Urinary bladder (tissue), 2 donors: ENCODE results near the gene OR51E1. TPM values are rescaled to one million over a fixed set of nuclear protein-coding genes. Genes with fewer than 3 reads are reported as not detected.

Source experiments
- polyA plus RNA-seq: library from polyadenylated mRNA; stranded (reverse); fragments of 200-250 nt; gene quantifications from one replicate; pipeline ENCODE4 v1.2.3, GENCODE V29; 2013
- total RNA-seq: library from RNA; depleted of rRNA; stranded (reverse); fragments of >200 nt; gene quantifications from one replicate; pipeline ENCODE4 v1.2.3, GENCODE V29; 2014
- donor health status: healthy.

OR51E1 gene
- total and polyA plus RNA-seq, 2 donors, result 0.65 to 3.2 TPM

Other genes with a start within 250 kb of the OR51E1 start
- gene OR52K2, start 194.7 kb upstream of the OR51E1 start, total RNA-seq, result not detected
- gene OR52K2, start 194.7 kb upstream of the OR51E1 start, polyA plus RNA-seq, result not detected
- gene OR52K1, start 161.3 kb upstream of the OR51E1 start, total RNA-seq, result not detected
- not detected for gene OR52K1, start 161.3 kb upstream of the OR51E1 start, polyA plus RNA-seq
- gene OR52M1, start 98.8 kb upstream of the OR51E1 start, total RNA-seq, result not detected
- gene OR52M1, start 98.8 kb upstream of the OR51E1 start, polyA plus RNA-seq, result not detected
- gene OR52I2, start 62.2 kb upstream of the OR51E1 start, total RNA-seq, result not detected
- gene OR52I2, start 62.2 kb upstream of the OR51E1 start, polyA plus RNA-seq, result not detected
- gene OR52I1, start 49.9 kb upstream of the OR51E1 start, total RNA-seq, result not detected
- gene OR52I1, start 49.9 kb upstream of the OR51E1 start, polyA plus RNA-seq, result not detected
- 10.7 TPM for gene TRIM68, start 35.8 kb upstream of the OR51E1 start, total RNA-seq
- gene TRIM68, start 35.8 kb upstream of the OR51E1 start, polyA plus RNA-seq, result 10.9 TPM
- gene OR51D1, start 6.5 kb upstream of the OR51E1 start, total RNA-seq, result not detected
- gene OR51D1, start 6.5 kb upstream of the OR51E1 start, polyA plus RNA-seq, result not detected
- gene OR51E2, start 53.9 kb downstream of the OR51E1 start, total RNA-seq, result 0.63 TPM
- gene OR51E2, start 53.9 kb downstream of the OR51E1 start, polyA plus RNA-seq, result 0.63 TPM
- gene MMP26, start 60.8 kb downstream of the OR51E1 start, total RNA-seq, result not detected
- gene MMP26, start 60.8 kb downstream of the OR51E1 start, polyA plus RNA-seq, result not detected
- gene OR51F1, start 126.0 kb downstream of the OR51E1 start, total RNA-seq, result not detected
- gene OR51F1, start 126.0 kb downstream of the OR51E1 start, polyA plus RNA-seq, result not detected
- gene OR52R1, start 160.4 kb downstream of the OR51E1 start, total RNA-seq, result not detected
- not detected for gene OR52R1, start 160.4 kb downstream of the OR51E1 start, polyA plus RNA-seq
- gene OR51F2, start 177.3 kb downstream of the OR51E1 start, total RNA-seq, result not detected
- not detected for gene OR51F2, start 177.3 kb downstream of the OR51E1 start, polyA plus RNA-seq
- not detected for gene OR51S1, start 205.2 kb downstream of the OR51E1 start, total RNA-seq
- not detected for gene OR51S1, start 205.2 kb downstream of the OR51E1 start, polyA plus RNA-seq
- gene OR51T1, start 237.9 kb downstream of the OR51E1 start, total RNA-seq, result not detected
- gene OR51T1, start 237.9 kb downstream of the OR51E1 start, polyA plus RNA-seq, result not detected